Naive B cell (primary cell): ENCODE measurements around the gene IL9R. TPM values are rescaled to one million over a fixed set of nuclear protein-coding genes. Genes with fewer than 3 reads are reported as not detected.

Experiments used
- ATAC-seq, 2 donors: fragments of 150-1000 bp; cut with Tn5 transposase; 2 replicates each; pipeline ENCODE4 v1.10.0; 2021; ENCODE audit warnings: low read depth in 2 of 2, mild to moderate bottlenecking in 2 of 2, moderate library complexity in 2 of 2
- DNase-seq: peaks from one replicate; pipeline ENCODE4 v3.0.0; 2022
- H3K27ac Mint-ChIP-seq, 6 donors: one replicate each; pipeline ENCODE4 v1.8.0; 2020 to 2022; ENCODE audit warnings: mild to moderate bottlenecking in 6 of 6, mixed read lengths in 6 of 6, moderate library complexity in 5 of 6, inconsistent platforms in 2 of 6
- H3K27me3 Mint-ChIP-seq, 3 donors: one replicate each; pipeline ENCODE4 v1.8.0; 2021 to 2022; ENCODE audit warnings: mixed read lengths in 3 of 3, mild to moderate bottlenecking in 1 of 3
- H3K36me3 Mint-ChIP-seq, 2 donors: one replicate each; pipeline ENCODE4 v1.8.0; 2020 to 2022; ENCODE audit warnings: mixed read lengths in 2 of 2, inconsistent platforms in 1 of 2, mild to moderate bottlenecking in 1 of 2
- H3K4me1 Mint-ChIP-seq, 3 donors: one replicate each; pipeline ENCODE4 v1.8.0; 2020 to 2022; ENCODE audit warnings: mixed read lengths in 3 of 3, inconsistent platforms in 1 of 3, mild to moderate bottlenecking in 1 of 3, moderate library complexity in 1 of 3
- H3K4me3 Mint-ChIP-seq, 8 donors: one replicate each; pipeline ENCODE4 v1.8.0; 2020 to 2022; ENCODE audit warnings: mild to moderate bottlenecking in 8 of 8, mixed read lengths in 8 of 8, moderate library complexity in 8 of 8, inconsistent platforms in 2 of 8
- H3K9me3 Mint-ChIP-seq, 7 donors: one replicate each; pipeline ENCODE4 v1.8.0; 2020 to 2022; ENCODE audit warnings: mixed read lengths in 7 of 7, mild to moderate bottlenecking in 5 of 7, inconsistent platforms in 2 of 7, moderate library complexity in 1 of 7
- polyA plus RNA-seq, 6 donors: library from polyadenylated mRNA; unstranded; fragments of 300-500 nt; fragmentation: Illumina TruSeq; gene quantifications; one replicate each; pipeline ENCODE4 v1.2.3, GENCODE V29; 2021; ENCODE audit warnings: low read depth in 6 of 6

Gene IL9R
- polyA plus RNA-seq = 10 to 100 TPM in 2 of 6 donors, 1 to 10 TPM in 4; 5.1 to 16.2 (median 8.0) TPM

GRCh38 chrX:155997436-155997835 is at the start of gene IL9R:
IL9R (plus strand) TSS chrX:155997696; CDS start chrX:155997760, 64 bp downstream.
- Mint-ChIP-seq H3K27me3 (no peaks in the 10 kb centered on the region), H3K4me3 (peak within 1 kb of the TSS in 1 of 8 donors; percentile 59), H3K27ac (peak within 1 kb of the TSS in 1 of 6 donors; percentile 53), H3K9me3 (no peaks in the 10 kb centered on the region), H3K36me3 (no peaks in the 10 kb centered on the region), H3K4me1 (peaks cover 0 to 13% (median 11%) of the 10 kb centered on the region in 3 donors)
- DNase-seq = no peak
- ATAC-seq = no peak

- H3K4me3 Mint-ChIP-seq = no peak overlapping the region
- H3K4me1 Mint-ChIP-seq = no peaks in the 10 kb centered on the region
- ATAC-seq = no peak
Measured at GRCh38 chrX:155949098-155949497, 48.4 kb upstream of the IL9R start.

GRCh38 chrX:155951237-155951789 is 46.2 kb upstream of the IL9R start:
- no peak for DNase-seq
- no peaks in the 10 kb centered on the region for H3K4me1 Mint-ChIP-seq
- peaks cover 0 to 3% (median 0%) of the 10 kb centered on the region in 7 donors for H3K9me3 Mint-ChIP-seq
- H3K36me3 Mint-ChIP-seq = no peaks in the 10 kb centered on the region
- ATAC-seq = no peak
- H3K27me3 Mint-ChIP-seq = no peaks in the 10 kb centered on the region
- no peak overlapping the region for H3K27ac Mint-ChIP-seq
- H3K4me3 Mint-ChIP-seq = no peak overlapping the region

More at GRCh38 chrX:155949098-155949497, 48.4 kb upstream of the IL9R start:
- no peak for DNase-seq
- H3K36me3 Mint-ChIP-seq = peaks cover 0 to 5% of the 10 kb centered on the region in 2 donors
- H3K9me3 Mint-ChIP-seq = peaks cover 0 to 3% (median 0%) of the 10 kb centered on the region in 7 donors
- H3K27ac Mint-ChIP-seq = no peak overlapping the region
- no peaks in the 10 kb centered on the region for H3K27me3 Mint-ChIP-seq

GRCh38 chrX:155953055-155953454 is 44.4 kb upstream of the IL9R start:
- peaks cover 0 to 3% (median 0%) of the 10 kb centered on the region in 7 donors for H3K9me3 Mint-ChIP-seq
- no peak overlapping the region for H3K4me3 Mint-ChIP-seq
- no peak overlapping the region for H3K27ac Mint-ChIP-seq
- no peaks in the 10 kb centered on the region for H3K27me3 Mint-ChIP-seq
- ATAC-seq = no peak
- no peaks in the 10 kb centered on the region for H3K36me3 Mint-ChIP-seq
- H3K4me1 Mint-ChIP-seq = no peaks in the 10 kb centered on the region
- no peak for DNase-seq

- ATAC-seq (no peak), DNase-seq (no peak)
- Mint-ChIP-seq H3K27me3 (no peaks in the 10 kb centered on the region), H3K36me3 (no peaks in the 10 kb centered on the region), H3K4me3 (no peak overlapping the region), H3K27ac (no peak overlapping the region), H3K4me1 (no peaks in the 10 kb centered on the region), H3K9me3 (peaks cover 0 to 3% (median 0%) of the 10 kb centered on the region in 7 donors)
Measured at GRCh38 chrX:155954793-155955192, 42.7 kb upstream of the IL9R start.

- DNase-seq = no peak
- H3K36me3 Mint-ChIP-seq = no peaks in the 10 kb centered on the region
- H3K27ac Mint-ChIP-seq = no peak overlapping the region
- no peaks in the 10 kb centered on the region for H3K27me3 Mint-ChIP-seq
- H3K4me3 Mint-ChIP-seq = no peak overlapping the region
- H3K9me3 Mint-ChIP-seq = peaks cover 0 to 3% (median 0%) of the 10 kb centered on the region in 7 donors
- ATAC-seq = no peak
- H3K4me1 Mint-ChIP-seq = no peaks in the 10 kb centered on the region
Measured at GRCh38 chrX:155956099-155956498, 41.4 kb upstream of the IL9R start.

GRCh38 chrX:155956649-155957048 is 40.8 kb upstream of the IL9R start:
- Mint-ChIP-seq H3K4me3 (no peak overlapping the region), H3K4me1 (no peaks in the 10 kb centered on the region), H3K9me3 (peaks cover 0 to 3% (median 0%) of the 10 kb centered on the region in 7 donors), H3K27ac (no peak overlapping the region), H3K36me3 (no peaks in the 10 kb centered on the region), H3K27me3 (no peaks in the 10 kb centered on the region)
- DNase-seq (no peak), ATAC-seq (no peak)

- DNase-seq (no peak), ATAC-seq (no peak)
- H3K36me3 Mint-ChIP-seq = no peaks in the 10 kb centered on the region
- H3K4me3 Mint-ChIP-seq = no peak overlapping the region
- H3K4me1 Mint-ChIP-seq = no peaks in the 10 kb centered on the region
- H3K27me3 Mint-ChIP-seq = no peaks in the 10 kb centered on the region
- no peak overlapping the region for H3K27ac Mint-ChIP-seq
- peaks cover 0 to 4% (median 0%) of the 10 kb centered on the region in 7 donors for H3K9me3 Mint-ChIP-seq
Measured at GRCh38 chrX:155957843-155958242, 39.7 kb upstream of the IL9R start.

GRCh38 chrX:155959018-155959587 is 38.4 kb upstream of the IL9R start:
- Mint-ChIP-seq H3K27me3 (no peaks in the 10 kb centered on the region), H3K9me3 (peaks cover 5 to 11% (median 8%) of the 10 kb centered on the region in 7 donors), H3K4me1 (no peaks in the 10 kb centered on the region), H3K27ac (peak overlapping the region in 1 of 6 donors; percentile 18), H3K4me3 (no peak overlapping the region), H3K36me3 (peaks cover 5 to 6% of the 10 kb centered on the region in 2 donors)
- ATAC-seq = no peak
- no peak for DNase-seq

- Mint-ChIP-seq H3K4me1 (no peaks in the 10 kb centered on the region), H3K27ac (no peak overlapping the region), H3K27me3 (no peaks in the 10 kb centered on the region), H3K36me3 (peaks cover 5 to 6% of the 10 kb centered on the region in 2 donors), H3K4me3 (no peak overlapping the region), H3K9me3 (peaks cover 7 to 17% (median 12%) of the 10 kb centered on the region in 7 donors)
- no peak for ATAC-seq
- DNase-seq = no peak
Measured at GRCh38 chrX:155962906-155963305, 34.6 kb upstream of the IL9R start.

- Mint-ChIP-seq H3K4me1 (peaks cover 0 to 8% (median 4%) of the 10 kb centered on the region in 3 donors), H3K27ac (peak overlapping the region in 1 of 6 donors; percentile 36)
- peak; percentile 18 for DNase-seq
Measured at GRCh38 chrX:155966876-155967275, 30.6 kb upstream of the IL9R start.

GRCh38 chrX:155967653-155968325 is 29.7 kb upstream of the IL9R start:
- DNase-seq = no peak
- Mint-ChIP-seq H3K9me3 (peaks cover 21 to 36% (median 28%) of the 10 kb centered on the region in 7 donors), H3K27me3 (no peaks in the 10 kb centered on the region)

More at GRCh38 chrX:155966876-155967275, 30.6 kb upstream of the IL9R start:
- ATAC-seq = peak; percentile 46 to 78
- Mint-ChIP-seq H3K4me3 (no peak overlapping the region), H3K27me3 (no peaks in the 10 kb centered on the region), H3K9me3 (peaks cover 21 to 36% (median 28%) of the 10 kb centered on the region in 7 donors), H3K36me3 (peaks cover 5 to 24% of the 10 kb centered on the region in 2 donors)

GRCh38 chrX:155968326-155968661 is 29.2 kb upstream of the IL9R start:
- Mint-ChIP-seq H3K27me3 (no peaks in the 10 kb centered on the region), H3K36me3 (peaks cover 5 to 24% of the 10 kb centered on the region in 2 donors), H3K27ac (no peak overlapping the region), H3K4me1 (peaks cover 0 to 8% (median 4%) of the 10 kb centered on the region in 3 donors), H3K4me3 (no peak overlapping the region), H3K9me3 (peaks cover 21 to 36% (median 28%) of the 10 kb centered on the region in 7 donors)
- DNase-seq (no peak), ATAC-seq (no peak)

More at GRCh38 chrX:155967653-155968325, 29.7 kb upstream of the IL9R start:
- Mint-ChIP-seq H3K27ac (no peak overlapping the region), H3K4me3 (peak overlapping the region in 1 of 8 donors; percentile 75), H3K4me1 (peaks cover 0 to 8% (median 4%) of the 10 kb centered on the region in 3 donors), H3K36me3 (peaks cover 5 to 24% of the 10 kb centered on the region in 2 donors)
- no peak for ATAC-seq

- H3K9me3 Mint-ChIP-seq = peaks cover 18 to 33% (median 24%) of the 10 kb centered on the region in 7 donors
- no peak for ATAC-seq
- DNase-seq = no peak
- peaks cover 0 to 8% (median 4%) of the 10 kb centered on the region in 3 donors for H3K4me1 Mint-ChIP-seq
- no peak overlapping the region for H3K4me3 Mint-ChIP-seq
- no peaks in the 10 kb centered on the region for H3K27me3 Mint-ChIP-seq
- peaks cover 2 to 21% of the 10 kb centered on the region in 2 donors for H3K36me3 Mint-ChIP-seq
- H3K27ac Mint-ChIP-seq = no peak overlapping the region
Measured at GRCh38 chrX:155968791-155969190, 28.7 kb upstream of the IL9R start.
